Ascending aorta (tissue), 2 donors: ENCODE data around the gene IKZF3. TPM values are rescaled to one million over a fixed set of nuclear protein-coding genes. Genes with fewer than 3 reads are reported as not detected.

Experiments used
- DNase-seq, 2 donors: peaks; one replicate each; pipeline ENCODE4 v3.0.0-alpha.2; 2019; ENCODE audit warnings: low spot score in 2 of 2
- H3K27ac ChIP-seq, 2 donors: fragments of 200-600 bp; sonication (generic); one replicate each; pipeline ENCODE4 v1.5.1; 2016 to 2017; ENCODE audit warnings: mild to moderate bottlenecking in 1 of 2
- H3K27me3 ChIP-seq: fragments of 200-600 bp; sonication (generic); one replicate; pipeline ENCODE4 v1.5.1; 2017
- H3K36me3 ChIP-seq, 2 donors: fragments of 200-600 bp; sonication (generic); one replicate each; pipeline ENCODE4 v1.5.1; 2016
- H3K4me1 ChIP-seq, 2 donors: fragments of 200-600 bp; sonication (generic); one replicate each; pipeline ENCODE4 v1.5.1; 2016 to 2017; ENCODE audit warnings: mild to moderate bottlenecking in 1 of 2
- H3K4me3 ChIP-seq, 2 donors: fragments of 200-600 bp; sonication (generic); one replicate each; pipeline ENCODE4 v1.5.1; 2016 to 2017; ENCODE audit warnings: mild to moderate bottlenecking in 1 of 2
- H3K9me3 ChIP-seq, 2 donors: fragments of 200-600 bp; sonication (generic); one replicate each; pipeline ENCODE4 v1.5.1; 2016
- intact Hi-C: fragments of 100-400 bp; cut with DNase I; formaldehyde crosslinking; loops from one replicate; pipeline ENCODE4 v1.15.1; 2023
- total RNA-seq: library from RNA; depleted of rRNA; stranded (reverse); fragments of >200 nt; gene quantifications from one replicate; pipeline ENCODE4 v1.1.0, GENCODE V29; 2016
- TF ChIP-seq, protein P1 (sequence below), 3 experiments: fragments of 200-600 bp in 2 of 3; fragments of 450-650 bp in 1 of 3; sonication (generic) in 2 of 3; IDR thresholded peaks; one replicate each; pipeline ENCODE4 v1.5.1; 2016 to 2019; ENCODE audit warnings: antibody characterized with exemption in 3 of 3, mild to moderate bottlenecking in 1 of 3, moderate library complexity in 1 of 3

The IKZF3 gene
- total RNA-seq, 1 donor from 2014 or later, result 1.5 TPM

DNA sequence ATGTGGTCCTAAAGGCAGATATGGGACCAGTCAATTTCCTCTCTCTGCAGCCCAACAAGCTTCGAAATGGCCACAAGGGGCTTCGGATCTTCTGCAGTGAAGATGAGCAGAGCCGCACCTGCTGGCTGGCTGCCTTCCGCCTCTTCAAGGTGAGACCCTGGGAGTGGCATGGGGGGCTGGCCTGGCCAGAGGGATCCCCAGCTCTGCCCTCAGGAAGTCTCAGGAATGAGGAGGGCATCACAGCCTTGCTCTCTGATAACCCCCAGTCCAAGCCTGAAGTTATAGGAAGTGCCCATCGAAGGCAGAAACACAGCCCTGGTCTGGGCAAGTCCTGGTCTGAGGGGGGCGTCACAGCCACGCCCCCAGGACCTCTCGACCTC, 119.3 kb downstream of the IKZF3 start:
- intact Hi-C loops, result no loop called here
- DNase-seq, result no peak
- Histone ChIP-seq H3K4me3 (no peak overlapping the region), H3K27me3 (peaks cover 12% of the 10 kb centered on the region), H3K36me3 (no peaks in the 10 kb centered on the region), H3K9me3 (no peaks in the 10 kb centered on the region), H3K4me1 (peaks cover 0 to under 1% of the 10 kb centered on the region in 2 donors), H3K27ac (no peak overlapping the region)
- TF ChIP-seq, protein P1, sequence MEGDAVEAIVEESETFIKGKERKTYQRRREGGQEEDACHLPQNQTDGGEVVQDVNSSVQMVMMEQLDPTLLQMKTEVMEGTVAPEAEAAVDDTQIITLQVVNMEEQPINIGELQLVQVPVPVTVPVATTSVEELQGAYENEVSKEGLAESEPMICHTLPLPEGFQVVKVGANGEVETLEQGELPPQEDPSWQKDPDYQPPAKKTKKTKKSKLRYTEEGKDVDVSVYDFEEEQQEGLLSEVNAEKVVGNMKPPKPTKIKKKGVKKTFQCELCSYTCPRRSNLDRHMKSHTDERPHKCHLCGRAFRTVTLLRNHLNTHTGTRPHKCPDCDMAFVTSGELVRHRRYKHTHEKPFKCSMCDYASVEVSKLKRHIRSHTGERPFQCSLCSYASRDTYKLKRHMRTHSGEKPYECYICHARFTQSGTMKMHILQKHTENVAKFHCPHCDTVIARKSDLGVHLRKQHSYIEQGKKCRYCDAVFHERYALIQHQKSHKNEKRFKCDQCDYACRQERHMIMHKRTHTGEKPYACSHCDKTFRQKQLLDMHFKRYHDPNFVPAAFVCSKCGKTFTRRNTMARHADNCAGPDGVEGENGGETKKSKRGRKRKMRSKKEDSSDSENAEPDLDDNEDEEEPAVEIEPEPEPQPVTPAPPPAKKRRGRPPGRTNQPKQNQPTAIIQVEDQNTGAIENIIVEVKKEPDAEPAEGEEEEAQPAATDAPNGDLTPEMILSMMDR (IDR thresholded peaks at IDR 0.05), result no peak

GRCh38 chr17:39744075-39744835, 119.9 kb downstream of the IKZF3 start:
- H3K4me3 ChIP-seq, result no peak overlapping the region
- intact Hi-C loops, result no loop called here
- H3K9me3 ChIP-seq, result no peaks in the 10 kb centered on the region
- peaks cover 12% of the 10 kb centered on the region for H3K27me3 ChIP-seq
- peaks cover 0 to 6% of the 10 kb centered on the region in 2 donors for H3K4me1 ChIP-seq
- TF ChIP-seq, protein P1 (IDR thresholded peaks at IDR 0.05), result no peak
- no peaks in the 10 kb centered on the region for H3K36me3 ChIP-seq
- no peak overlapping the region for H3K27ac ChIP-seq
- no peak for DNase-seq

GRCh38 chr17:39742856-39743436, 121.2 kb downstream of the IKZF3 start:
- Histone ChIP-seq H3K27me3 (peaks cover 15% of the 10 kb centered on the region), H3K4me3 (no peak overlapping the region), H3K36me3 (no peaks in the 10 kb centered on the region), H3K9me3 (no peaks in the 10 kb centered on the region), H3K27ac (no peak overlapping the region), H3K4me1 (peaks cover 4 to 19% of the 10 kb centered on the region in 2 donors)
- TF ChIP-seq, protein P1 (IDR thresholded peaks at IDR 0.05), result no peak
- intact Hi-C loops, result no loop called here
- DNase-seq, result no peak

DNA sequence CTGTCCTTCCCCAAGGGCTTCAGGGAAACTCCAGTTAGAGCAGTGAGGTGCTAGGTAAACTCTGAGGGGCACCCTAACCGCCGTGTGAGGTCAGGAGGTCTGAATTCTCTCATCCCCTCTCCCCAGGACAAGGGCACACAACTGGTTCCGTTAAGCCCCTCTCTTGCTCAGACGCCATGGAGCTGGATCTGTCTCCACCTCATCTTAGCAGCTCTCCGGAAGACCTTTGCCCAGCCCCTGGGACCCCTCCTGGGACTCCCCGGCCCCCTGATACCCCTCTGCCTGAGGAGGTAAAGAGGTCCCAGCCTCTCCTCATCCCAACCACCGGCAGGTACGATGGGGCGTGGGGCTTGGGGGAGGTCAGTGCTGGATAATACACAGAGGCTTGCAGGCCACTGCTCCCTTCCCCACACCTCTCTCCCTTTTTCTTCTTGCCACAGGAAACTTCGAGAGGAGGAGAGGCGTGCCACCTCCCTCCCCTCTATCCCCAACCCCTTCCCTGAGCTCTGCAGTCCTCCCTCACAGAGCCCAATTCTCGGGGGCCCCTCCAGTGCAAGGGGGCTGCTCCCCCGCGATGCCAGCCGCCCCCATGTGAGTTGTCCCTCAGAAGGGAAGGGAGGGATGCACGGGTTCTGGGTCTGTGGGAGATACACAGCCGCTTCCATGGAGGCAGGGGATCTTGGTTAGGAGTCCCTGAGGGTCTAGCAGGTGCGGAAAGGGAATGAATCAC, 121.8 kb downstream of the IKZF3 start:
- H3K27me3 ChIP-seq, result peaks cover 22% of the 10 kb centered on the region
- H3K36me3 ChIP-seq, result no peaks in the 10 kb centered on the region
- DNase-seq, result no peak
- no peaks in the 10 kb centered on the region for H3K9me3 ChIP-seq
- peaks cover 4 to 19% of the 10 kb centered on the region in 2 donors for H3K4me1 ChIP-seq
- no peak overlapping the region for H3K4me3 ChIP-seq
- TF ChIP-seq, protein P1 (IDR thresholded peaks at IDR 0.05), result no peak
- intact Hi-C loops, result no loop called here
- no peak overlapping the region for H3K27ac ChIP-seq

- DNase-seq, result no peak
- peaks cover 28% of the 10 kb centered on the region for H3K27me3 ChIP-seq
- H3K27ac ChIP-seq, result no peak overlapping the region
- no peak overlapping the region for H3K4me3 ChIP-seq
- H3K9me3 ChIP-seq, result no peaks in the 10 kb centered on the region
- H3K4me1 ChIP-seq, result peaks cover 4 to 19% of the 10 kb centered on the region in 2 donors
- TF ChIP-seq, protein P1 (IDR thresholded peaks at IDR 0.05), result no peak
- no peaks in the 10 kb centered on the region for H3K36me3 ChIP-seq
- intact Hi-C loops, result no loop called here
Measured at GRCh38 chr17:39740357-39741111, 123.6 kb downstream of the IKZF3 start.
